ENCODE results near the gene UBE3B. TPM values are rescaled to one million over a fixed set of nuclear protein-coding genes. Genes with fewer than 3 reads are reported as not detected.

Gene UBE3B
- total RNA-seq, 1 experiment from 2014 or later = 29.3 TPM

GRCh38 chr12:109550281-109550680 lies 72.8 kb downstream of the UBE3B start (continued):
- TF ChIP-seq NFE2L1 (CRISPR knock-in tag; IDR thresholded peaks at IDR 0.05) (no peak), HMGA2 (CRISPR knock-in tag; IDR thresholded peaks at IDR 0.05) (no peak), NFATC4 (CRISPR knock-in tag; IDR thresholded peaks at IDR 0.05) (no peak), NR3C1 (CRISPR knock-in tag; conservative IDR thresholded peaks at IDR 0.05; ENCODE audit: low read depth) (no peak), ZNF263 (CRISPR knock-in tag; IDR thresholded peaks at IDR 0.05; ENCODE audit: low read depth) (no peak), STAT6 (CRISPR knock-in tag; conservative IDR thresholded peaks at IDR 0.05; ENCODE audit: low read depth) (no peak), ZNF138 (CRISPR knock-in tag; conservative IDR thresholded peaks at IDR 0.05) (no peak)
- TF ChIP-seq, protein P1, sequence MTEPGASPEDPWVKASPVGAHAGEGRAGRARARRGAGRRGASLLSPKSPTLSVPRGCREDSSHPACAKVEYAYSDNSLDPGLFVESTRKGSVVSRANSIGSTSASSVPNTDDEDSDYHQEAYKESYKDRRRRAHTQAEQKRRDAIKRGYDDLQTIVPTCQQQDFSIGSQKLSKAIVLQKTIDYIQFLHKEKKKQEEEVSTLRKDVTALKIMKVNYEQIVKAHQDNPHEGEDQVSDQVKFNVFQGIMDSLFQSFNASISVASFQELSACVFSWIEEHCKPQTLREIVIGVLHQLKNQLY (CRISPR knock-in tag; IDR thresholded peaks at IDR 0.05) = no peak
- TF ChIP-seq, protein P2, sequence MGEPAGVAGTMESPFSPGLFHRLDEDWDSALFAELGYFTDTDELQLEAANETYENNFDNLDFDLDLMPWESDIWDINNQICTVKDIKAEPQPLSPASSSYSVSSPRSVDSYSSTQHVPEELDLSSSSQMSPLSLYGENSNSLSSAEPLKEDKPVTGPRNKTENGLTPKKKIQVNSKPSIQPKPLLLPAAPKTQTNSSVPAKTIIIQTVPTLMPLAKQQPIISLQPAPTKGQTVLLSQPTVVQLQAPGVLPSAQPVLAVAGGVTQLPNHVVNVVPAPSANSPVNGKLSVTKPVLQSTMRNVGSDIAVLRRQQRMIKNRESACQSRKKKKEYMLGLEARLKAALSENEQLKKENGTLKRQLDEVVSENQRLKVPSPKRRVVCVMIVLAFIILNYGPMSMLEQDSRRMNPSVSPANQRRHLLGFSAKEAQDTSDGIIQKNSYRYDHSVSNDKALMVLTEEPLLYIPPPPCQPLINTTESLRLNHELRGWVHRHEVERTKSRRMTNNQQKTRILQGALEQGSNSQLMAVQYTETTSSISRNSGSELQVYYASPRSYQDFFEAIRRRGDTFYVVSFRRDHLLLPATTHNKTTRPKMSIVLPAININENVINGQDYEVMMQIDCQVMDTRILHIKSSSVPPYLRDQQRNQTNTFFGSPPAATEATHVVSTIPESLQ (CRISPR knock-in tag; IDR thresholded peaks at IDR 0.05) = no peak
- TF ChIP-seq, protein P3, sequence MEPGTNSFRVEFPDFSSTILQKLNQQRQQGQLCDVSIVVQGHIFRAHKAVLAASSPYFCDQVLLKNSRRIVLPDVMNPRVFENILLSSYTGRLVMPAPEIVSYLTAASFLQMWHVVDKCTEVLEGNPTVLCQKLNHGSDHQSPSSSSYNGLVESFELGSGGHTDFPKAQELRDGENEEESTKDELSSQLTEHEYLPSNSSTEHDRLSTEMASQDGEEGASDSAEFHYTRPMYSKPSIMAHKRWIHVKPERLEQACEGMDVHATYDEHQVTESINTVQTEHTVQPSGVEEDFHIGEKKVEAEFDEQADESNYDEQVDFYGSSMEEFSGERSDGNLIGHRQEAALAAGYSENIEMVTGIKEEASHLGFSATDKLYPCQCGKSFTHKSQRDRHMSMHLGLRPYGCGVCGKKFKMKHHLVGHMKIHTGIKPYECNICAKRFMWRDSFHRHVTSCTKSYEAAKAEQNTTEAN (CRISPR knock-in tag; IDR thresholded peaks at IDR 0.05) = no peak

DNA sequence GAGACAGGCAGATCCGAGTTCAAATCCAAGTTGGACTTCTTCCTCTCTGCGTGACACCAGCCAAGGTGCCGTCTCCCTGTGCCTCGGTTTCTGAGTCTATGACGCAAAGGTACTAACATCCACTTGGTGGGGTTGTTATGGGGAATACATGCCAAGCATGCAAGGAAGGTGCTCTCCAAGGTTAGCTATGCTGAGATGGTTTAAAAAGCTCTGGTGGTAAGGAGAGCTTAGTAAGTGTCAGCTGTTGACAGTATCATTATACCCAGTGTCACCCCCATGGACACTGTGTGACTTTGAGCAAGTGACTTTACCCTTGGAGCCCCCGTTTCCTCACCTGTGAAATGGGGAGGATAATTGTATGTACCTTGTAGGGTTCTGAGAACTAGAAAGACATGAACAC lies 73.7 kb downstream of the UBE3B start:
- CTCF ChIA-PET = interaction anchor here (0.9 to 1.0 kb wide), 2 partner anchors 123 to 157 kb away, joined by 3 to 4 read pairs; no protein-coding TSS in a partner anchor
- Mint-ChIP-seq H3K4me3 (no peak overlapping the region), H3K27ac (no peak overlapping the region), H3K4me1 (peaks cover 3% of the 10 kb centered on the region; the same call in 1 of the 2 replicates), H3K9me3 (no peaks in the 10 kb centered on the region), H3K36me3 (no peaks in the 10 kb centered on the region), H3K27me3 (ENCODE audit: low read depth) (no peaks in the 10 kb centered on the region)
- POLR2A ChIA-PET = no interaction called here
- no peak for ATAC-seq
- TF ChIP-seq, protein P4, sequence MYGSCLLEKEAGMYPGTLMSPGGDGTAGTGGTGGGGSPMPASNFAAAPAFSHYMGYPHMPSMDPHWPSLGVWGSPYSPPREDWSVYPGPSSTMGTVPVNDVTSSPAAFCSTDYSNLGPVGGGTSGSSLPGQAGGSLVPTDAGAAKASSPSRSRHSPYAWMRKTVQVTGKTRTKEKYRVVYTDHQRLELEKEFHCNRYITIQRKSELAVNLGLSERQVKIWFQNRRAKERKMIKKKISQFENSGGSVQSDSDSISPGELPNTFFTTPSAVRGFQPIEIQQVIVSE (CRISPR knock-in tag; IDR thresholded peaks at IDR 0.05; ENCODE audit: borderline replicate concordance) = no peak
- no peak for TF ChIP-seq GRHL2 (CRISPR knock-in tag; IDR thresholded peaks at IDR 0.05; ENCODE audit: insufficient replicate concordance, severe bottlenecking)
- no peak for TF ChIP-seq SMAD3 (CRISPR knock-in tag; IDR thresholded peaks at IDR 0.05; ENCODE audit: borderline replicate concordance)
- no peak for TF ChIP-seq IRF1 (CRISPR knock-in tag; IDR thresholded peaks at IDR 0.05)
- TF ChIP-seq JAZF1 (CRISPR knock-in tag; IDR thresholded peaks at IDR 0.05) = no peak
- TF ChIP-seq ZNF219 (CRISPR knock-in tag; IDR thresholded peaks at IDR 0.05; ENCODE audit: borderline replicate concordance) = no peak
- no peak for TF ChIP-seq RELA (CRISPR knock-in tag; IDR thresholded peaks at IDR 0.05; ENCODE audit: borderline replicate concordance)
- TF ChIP-seq TEAD4 (CRISPR knock-in tag; IDR thresholded peaks at IDR 0.05) = no peak
- no peak for TF ChIP-seq ZNF232 (CRISPR knock-in tag; IDR thresholded peaks at IDR 0.05)
- no peak for TF ChIP-seq TP53 (CRISPR knock-in tag; IDR thresholded peaks at IDR 0.05)
- TF ChIP-seq ZNF671 (CRISPR knock-in tag; IDR thresholded peaks at IDR 0.05) = no peak
- TF ChIP-seq, protein P5, sequence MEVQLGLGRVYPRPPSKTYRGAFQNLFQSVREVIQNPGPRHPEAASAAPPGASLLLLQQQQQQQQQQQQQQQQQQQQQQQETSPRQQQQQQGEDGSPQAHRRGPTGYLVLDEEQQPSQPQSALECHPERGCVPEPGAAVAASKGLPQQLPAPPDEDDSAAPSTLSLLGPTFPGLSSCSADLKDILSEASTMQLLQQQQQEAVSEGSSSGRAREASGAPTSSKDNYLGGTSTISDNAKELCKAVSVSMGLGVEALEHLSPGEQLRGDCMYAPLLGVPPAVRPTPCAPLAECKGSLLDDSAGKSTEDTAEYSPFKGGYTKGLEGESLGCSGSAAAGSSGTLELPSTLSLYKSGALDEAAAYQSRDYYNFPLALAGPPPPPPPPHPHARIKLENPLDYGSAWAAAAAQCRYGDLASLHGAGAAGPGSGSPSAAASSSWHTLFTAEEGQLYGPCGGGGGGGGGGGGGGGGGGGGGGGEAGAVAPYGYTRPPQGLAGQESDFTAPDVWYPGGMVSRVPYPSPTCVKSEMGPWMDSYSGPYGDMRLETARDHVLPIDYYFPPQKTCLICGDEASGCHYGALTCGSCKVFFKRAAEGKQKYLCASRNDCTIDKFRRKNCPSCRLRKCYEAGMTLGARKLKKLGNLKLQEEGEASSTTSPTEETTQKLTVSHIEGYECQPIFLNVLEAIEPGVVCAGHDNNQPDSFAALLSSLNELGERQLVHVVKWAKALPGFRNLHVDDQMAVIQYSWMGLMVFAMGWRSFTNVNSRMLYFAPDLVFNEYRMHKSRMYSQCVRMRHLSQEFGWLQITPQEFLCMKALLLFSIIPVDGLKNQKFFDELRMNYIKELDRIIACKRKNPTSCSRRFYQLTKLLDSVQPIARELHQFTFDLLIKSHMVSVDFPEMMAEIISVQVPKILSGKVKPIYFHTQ (CRISPR knock-in tag; IDR thresholded peaks at IDR 0.05) = no peak
- DNase-seq (ENCODE audit: low spot score) = no peak
